Vagina (tissue), 2 donors: ENCODE measurements around the gene RSPO1.

Experiments
- POLR2A ChIP-seq, 2 donors: fragments of 450-650 bp; IDR thresholded peaks; one replicate each; pipeline ENCODE4 v1.6.1; 2017; ENCODE audit warnings: antibody characterized with exemption in 2 of 2, mild to moderate bottlenecking in 2 of 2, moderate library complexity in 2 of 2
- TF ChIP-seq, protein P1 (sequence below), 3 experiments: fragments of 450-650 bp in 2 of 3; fragments of 200-600 bp in 1 of 3; sonication (generic) in 1 of 3; IDR thresholded peaks; one replicate each; pipeline ENCODE4 v1.5.1; 2017 to 2019; ENCODE audit warnings: antibody characterized with exemption in 3 of 3, mild to moderate bottlenecking in 2 of 3, moderate library complexity in 2 of 3

DNA sequence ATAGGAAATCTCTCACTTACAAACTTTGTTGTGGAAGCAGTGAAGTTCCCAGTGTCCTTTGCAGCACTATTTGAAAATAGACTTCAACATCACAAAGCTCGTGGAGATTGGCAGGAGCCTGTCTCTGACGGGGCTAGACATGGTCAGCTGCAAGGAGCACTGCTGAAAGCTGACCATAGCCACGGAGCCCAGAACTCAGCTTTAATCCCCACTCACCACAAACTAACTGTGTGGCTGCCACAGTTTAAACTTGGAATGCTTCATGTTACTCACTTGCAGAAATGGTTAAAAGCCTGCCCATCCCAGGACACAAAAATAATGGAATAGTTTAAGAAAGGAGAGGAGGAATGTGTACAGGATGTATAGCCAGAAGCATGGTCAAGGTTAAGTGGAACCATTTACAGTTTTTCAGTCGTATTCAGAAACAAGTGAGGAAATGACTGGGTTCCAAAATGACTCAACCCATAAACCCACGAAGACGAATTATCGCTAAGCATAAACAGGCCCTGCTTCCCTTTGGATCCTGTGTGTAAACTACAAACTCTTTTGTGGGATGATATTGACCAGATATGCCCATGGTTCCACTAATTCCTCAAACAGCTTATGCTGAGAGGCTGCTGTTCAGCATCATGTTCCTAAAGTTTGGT lies 59.7 kb downstream of the RSPO1 start:
- TF ChIP-seq, protein P1, sequence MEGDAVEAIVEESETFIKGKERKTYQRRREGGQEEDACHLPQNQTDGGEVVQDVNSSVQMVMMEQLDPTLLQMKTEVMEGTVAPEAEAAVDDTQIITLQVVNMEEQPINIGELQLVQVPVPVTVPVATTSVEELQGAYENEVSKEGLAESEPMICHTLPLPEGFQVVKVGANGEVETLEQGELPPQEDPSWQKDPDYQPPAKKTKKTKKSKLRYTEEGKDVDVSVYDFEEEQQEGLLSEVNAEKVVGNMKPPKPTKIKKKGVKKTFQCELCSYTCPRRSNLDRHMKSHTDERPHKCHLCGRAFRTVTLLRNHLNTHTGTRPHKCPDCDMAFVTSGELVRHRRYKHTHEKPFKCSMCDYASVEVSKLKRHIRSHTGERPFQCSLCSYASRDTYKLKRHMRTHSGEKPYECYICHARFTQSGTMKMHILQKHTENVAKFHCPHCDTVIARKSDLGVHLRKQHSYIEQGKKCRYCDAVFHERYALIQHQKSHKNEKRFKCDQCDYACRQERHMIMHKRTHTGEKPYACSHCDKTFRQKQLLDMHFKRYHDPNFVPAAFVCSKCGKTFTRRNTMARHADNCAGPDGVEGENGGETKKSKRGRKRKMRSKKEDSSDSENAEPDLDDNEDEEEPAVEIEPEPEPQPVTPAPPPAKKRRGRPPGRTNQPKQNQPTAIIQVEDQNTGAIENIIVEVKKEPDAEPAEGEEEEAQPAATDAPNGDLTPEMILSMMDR (IDR thresholded peaks at IDR 0.05), result no peak
- TF ChIP-seq POLR2A (IDR thresholded peaks at IDR 0.05), result no peak
